Activated CD4-positive, alpha-beta T cell treated with anti-CD3 and anti-CD28 coated beads for 48 hours (primary cell): ENCODE data around the gene PTCHD1.

ENCODE experiments used
- DNase-seq: peaks from one replicate; pipeline ENCODE4 v3.0.0-alpha.2; 2020

PTCHD1 gene

GRCh38 chrX:23422912-23423311, 88.3 kb downstream of the PTCHD1 start:
- no peak for DNase-seq

GRCh38 chrX:23434356-23434884, 99.8 kb downstream of the PTCHD1 start:
- no peak for DNase-seq

GRCh38 chrX:23435108-23435507, 100.5 kb downstream of the PTCHD1 start:
- DNase-seq: no peak

- DNase-seq: no peak
Observed at GRCh38 chrX:23435575-23435974, 100.9 kb downstream of the PTCHD1 start.

- no peak for DNase-seq
Observed at GRCh38 chrX:23436875-23437274, 102.2 kb downstream of the PTCHD1 start.

- no peak for DNase-seq
Observed at GRCh38 chrX:23451266-23451665, 116.6 kb downstream of the PTCHD1 start.
